Muscle of back (tissue), 13 donors: ENCODE data around the gene TSGA10. TPM values are rescaled to one million over a fixed set of nuclear protein-coding genes. Genes with fewer than 3 reads are reported as not detected.
"Not testable (repeated sequence)": the region's sequence is repeated elsewhere in the genome, so short reads cannot be mapped to it uniquely, and the experiment has no call there.

Experiments used
- DNase-seq, 3 donors: peaks; one replicate each; pipeline versions ENCODE4 v3.0.0 to v3.0.0-alpha.2; 2013
- long read RNA-seq, 9 donors: transcript quantifications; one replicate each; lab custom pipeline, GENCODE V29; 2026
- polyA plus RNA-seq, 10 donors: library from polyadenylated mRNA; unstranded; fragments of 120-200 nt; gene quantifications; one replicate each; pipeline ENCODE4 v1.2.1, GENCODE V29; 2013; ENCODE audit not compliant: insufficient read length in 10 of 10

The TSGA10 gene, protein sequence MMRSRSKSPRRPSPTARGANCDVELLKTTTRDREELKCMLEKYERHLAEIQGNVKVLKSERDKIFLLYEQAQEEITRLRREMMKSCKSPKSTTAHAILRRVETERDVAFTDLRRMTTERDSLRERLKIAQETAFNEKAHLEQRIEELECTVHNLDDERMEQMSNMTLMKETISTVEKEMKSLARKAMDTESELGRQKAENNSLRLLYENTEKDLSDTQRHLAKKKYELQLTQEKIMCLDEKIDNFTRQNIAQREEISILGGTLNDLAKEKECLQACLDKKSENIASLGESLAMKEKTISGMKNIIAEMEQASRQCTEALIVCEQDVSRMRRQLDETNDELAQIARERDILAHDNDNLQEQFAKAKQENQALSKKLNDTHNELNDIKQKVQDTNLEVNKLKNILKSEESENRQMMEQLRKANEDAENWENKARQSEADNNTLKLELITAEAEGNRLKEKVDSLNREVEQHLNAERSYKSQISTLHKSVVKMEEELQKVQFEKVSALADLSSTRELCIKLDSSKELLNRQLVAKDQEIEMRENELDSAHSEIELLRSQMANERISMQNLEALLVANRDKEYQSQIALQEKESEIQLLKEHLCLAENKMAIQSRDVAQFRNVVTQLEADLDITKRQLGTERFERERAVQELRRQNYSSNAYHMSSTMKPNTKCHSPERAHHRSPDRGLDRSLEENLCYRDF
- polyA plus RNA-seq, result 1 to 10 TPM; 1.3 to 3.9 (median 2.4) TPM
- long read RNA-seq, donor 1, result 0 reads
- long read RNA-seq, donor 2, result 0 reads
- long read RNA-seq, donor 3, result 0 reads
- long read RNA-seq, donor 4, result 0 reads
- long read RNA-seq, donor 5, partial matches to known transcripts, result 6 of 21 reads
- long read RNA-seq, donor 5, other reads (novel, unspliced or antisense), result 15 of 21 reads
- long read RNA-seq, donor 6, partial matches to known transcripts, result 29 of 30 reads
- long read RNA-seq, donor 6, other reads (novel, unspliced or antisense), result 0 of 30 reads
- long read RNA-seq, donor 7, result 0 reads
- long read RNA-seq, donor 8, result 0 reads
- long read RNA-seq, donor 9, result 0 reads

GRCh38 chr2:99154643-99155536 is at the start of gene TSGA10, which contains the start of gene LIPT1:
Gene TSGA10, minus strand, starts transcription at chr2:99154942. Its CDS starts 45,503 bp downstream, at chr2:99109439.
Gene LIPT1, plus strand, starts transcription at chr2:99154967. Its CDS starts 6,991 bp downstream, at chr2:99161958.
- DNase-seq, result peak; percentile 88 to 98 (median 94)

DNA sequence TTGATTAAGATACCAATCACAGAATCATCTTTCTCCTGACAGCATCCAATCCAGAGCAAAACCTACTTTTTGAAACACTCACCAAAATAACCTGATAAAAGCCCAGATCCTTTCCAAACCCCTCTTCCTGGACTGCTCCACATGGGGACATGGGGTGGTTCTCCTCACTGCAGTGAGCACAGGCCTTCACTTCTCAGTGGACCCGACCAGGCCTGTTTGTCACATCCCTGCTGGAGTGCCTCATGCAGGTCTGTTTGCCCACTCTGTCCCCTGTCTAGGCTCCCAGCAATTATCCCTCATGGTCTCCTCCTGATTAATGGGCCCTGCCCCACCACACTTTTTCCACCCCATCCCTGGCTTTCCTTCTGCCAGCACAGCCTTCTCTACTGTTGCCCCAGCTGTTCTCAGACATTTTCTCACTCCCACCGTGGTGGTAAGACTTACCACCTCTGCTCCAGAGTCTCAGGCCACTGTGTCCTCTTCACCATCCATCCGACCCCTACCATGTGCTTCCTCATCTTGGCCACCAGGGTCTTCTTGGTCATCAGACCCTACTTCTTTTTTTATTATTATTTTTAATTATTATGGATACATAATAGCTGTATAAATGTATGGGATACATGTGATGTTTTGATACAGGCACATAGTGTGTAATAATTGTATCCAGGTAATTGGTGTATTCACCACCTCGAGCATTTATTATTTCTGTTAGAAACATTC is 47.4 kb upstream of the TSGA10 start:
- DNase-seq, result no peak

DNA sequence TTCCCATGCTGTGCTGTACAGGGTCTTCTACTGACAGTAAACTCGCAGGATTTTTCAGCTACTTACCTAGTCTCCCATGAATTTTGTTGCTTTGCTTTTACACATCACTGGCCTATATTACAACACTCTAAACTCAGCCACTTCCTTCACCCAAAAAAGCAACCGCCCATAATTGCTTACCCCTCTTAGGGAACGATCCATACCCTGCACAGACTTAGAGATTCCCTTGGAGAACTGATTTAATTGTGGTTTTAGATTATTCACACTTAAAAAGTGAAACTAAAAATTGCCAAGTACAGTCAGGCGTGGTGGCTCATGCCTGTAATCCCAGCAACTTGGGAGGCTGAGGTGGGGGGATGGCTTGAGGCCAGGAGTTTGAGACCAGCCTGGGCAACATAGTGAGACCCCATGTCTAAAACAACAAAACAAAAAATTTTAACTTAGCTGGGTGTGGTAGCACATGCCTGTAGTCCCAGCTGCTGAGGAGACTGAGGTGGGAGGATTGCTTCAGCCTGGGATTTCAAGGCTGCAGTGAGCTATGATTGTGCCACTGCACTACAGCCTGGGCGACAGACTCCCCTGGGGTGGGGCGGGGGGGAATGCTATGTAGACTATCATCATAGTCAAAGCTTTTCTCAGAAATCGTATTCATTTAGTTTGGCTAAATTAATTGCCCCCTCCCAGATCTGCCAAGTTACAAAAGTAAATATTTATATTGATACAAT is 45.5 kb upstream of the TSGA10 start:
- DNase-seq, result no peak

- no peak for DNase-seq
These were observed 43.5 kb upstream of the TSGA10 start for GRCh38 chr2:99198103-99198841.

DNA sequence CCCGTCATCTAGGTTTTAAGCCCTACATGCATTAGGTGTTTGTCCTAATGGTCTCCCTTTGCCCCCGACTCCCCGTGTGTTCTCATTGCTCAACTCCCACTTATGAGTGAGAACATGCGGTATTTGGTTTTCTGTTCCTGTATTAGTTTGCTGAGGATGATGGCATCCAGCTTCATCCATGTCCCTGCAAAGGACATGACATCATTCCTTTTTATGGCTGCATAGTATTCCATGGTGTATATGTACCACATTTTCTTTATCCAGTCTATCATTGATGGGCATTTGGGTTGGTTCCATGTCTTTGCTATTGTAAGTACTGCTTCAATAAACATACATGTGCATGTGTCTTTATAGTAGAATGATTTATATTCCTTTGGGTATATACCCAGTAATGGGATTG is 37.6 kb upstream of the TSGA10 start:
- not testable (repeated sequence) for DNase-seq

DNA sequence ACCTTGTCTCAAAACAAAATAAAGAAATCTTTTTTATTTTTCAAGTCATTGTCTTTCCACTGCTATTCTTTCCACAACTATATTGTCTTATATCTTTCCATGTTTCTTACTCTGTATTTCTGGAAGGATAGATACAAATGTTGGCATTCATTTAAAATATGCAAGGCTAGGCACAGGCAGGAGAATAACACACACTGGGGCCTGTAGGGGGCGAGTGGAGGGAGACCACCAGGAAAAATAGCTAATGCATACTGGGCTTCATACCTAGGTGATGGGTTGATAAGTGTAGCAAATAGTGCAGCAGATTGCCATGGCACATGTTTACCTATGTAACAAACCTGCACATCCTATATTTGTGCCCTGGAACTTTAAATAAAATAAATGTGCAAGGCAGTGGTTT is 35.8 kb upstream of the TSGA10 start:
- no peak for DNase-seq

- no peak for DNase-seq
These were observed 33.6 kb upstream of the TSGA10 start for GRCh38 chr2:99188357-99188756.

DNA sequence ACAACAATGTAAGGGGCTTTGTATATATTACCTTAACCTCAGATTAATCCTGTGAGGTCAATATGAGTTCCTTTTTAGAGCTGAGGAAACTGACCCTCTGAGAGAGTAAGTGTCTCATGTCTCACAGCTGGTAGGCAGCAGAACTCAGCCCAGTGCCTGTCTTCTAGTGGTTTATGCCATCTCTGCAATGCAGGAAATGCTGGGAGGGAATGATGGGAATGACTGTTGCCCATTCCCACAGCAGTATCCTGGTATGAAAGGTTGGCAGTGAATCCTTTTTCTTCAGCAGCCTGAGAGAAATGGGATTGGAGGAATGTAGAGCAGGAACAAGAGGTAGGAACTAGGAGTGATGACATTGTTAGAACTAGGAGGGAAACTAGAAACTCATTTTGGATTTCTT is 32.3 kb upstream of the TSGA10 start:
- DNase-seq, result no peak

DNA sequence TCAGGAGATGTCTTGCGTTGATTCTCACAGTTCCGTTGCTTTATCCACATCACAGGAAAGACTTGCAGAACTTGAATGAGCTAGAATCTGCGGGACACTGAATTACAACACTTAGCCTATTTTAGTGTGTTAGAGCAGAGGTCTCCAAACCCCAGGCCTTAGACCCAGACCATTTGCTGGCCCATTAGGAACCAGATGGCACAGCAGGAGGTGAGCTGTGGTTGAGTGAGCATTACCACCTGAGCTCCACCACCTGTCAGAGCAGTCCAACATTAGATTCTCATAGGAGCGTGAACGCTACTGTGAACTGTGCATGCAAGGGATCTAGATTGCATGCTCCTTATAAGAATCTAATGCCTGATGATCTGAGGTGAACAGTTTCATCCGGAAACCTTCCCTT is 30.1 kb upstream of the TSGA10 start:
- DNase-seq, result no peak

DNA sequence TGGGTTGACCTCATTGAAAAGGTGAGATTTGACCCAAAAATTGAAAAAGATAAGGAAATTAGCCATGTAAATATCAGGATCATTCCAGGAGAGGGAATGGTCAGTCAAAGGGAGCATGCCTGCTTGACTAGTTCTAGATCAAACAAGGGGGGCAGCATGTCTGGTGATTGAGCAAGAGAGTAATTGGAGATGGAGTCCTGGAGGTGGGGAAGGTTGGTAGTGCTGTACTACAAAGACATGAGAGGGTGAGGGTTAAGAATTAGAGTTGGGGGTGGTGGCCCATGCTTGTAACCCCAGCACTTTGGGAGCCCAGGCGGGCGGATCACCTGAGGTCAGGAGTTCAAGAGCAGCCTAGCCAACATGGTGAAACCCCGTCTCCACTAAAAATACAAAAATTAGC is 28.3 kb upstream of the TSGA10 start:
- DNase-seq, result no peak

GRCh38 chr2:99181624-99182000 is 26.9 kb upstream of the TSGA10 start:
- DNase-seq, result no peak

- DNase-seq, result peak; percentile 97 to 98 (median 97)
These were observed 26.2 kb upstream of the TSGA10 start, which contains the start of the genes MITD1 and MRPL30 for GRCh38 chr2:99180755-99181623. Gene MITD1, minus strand, starts transcription at chr2:99181058. Its CDS starts 77 bp downstream, at chr2:99180981. Gene MRPL30, plus strand, starts transcription at chr2:99181184. Its CDS starts 5,020 bp downstream, at chr2:99186204.

DNA sequence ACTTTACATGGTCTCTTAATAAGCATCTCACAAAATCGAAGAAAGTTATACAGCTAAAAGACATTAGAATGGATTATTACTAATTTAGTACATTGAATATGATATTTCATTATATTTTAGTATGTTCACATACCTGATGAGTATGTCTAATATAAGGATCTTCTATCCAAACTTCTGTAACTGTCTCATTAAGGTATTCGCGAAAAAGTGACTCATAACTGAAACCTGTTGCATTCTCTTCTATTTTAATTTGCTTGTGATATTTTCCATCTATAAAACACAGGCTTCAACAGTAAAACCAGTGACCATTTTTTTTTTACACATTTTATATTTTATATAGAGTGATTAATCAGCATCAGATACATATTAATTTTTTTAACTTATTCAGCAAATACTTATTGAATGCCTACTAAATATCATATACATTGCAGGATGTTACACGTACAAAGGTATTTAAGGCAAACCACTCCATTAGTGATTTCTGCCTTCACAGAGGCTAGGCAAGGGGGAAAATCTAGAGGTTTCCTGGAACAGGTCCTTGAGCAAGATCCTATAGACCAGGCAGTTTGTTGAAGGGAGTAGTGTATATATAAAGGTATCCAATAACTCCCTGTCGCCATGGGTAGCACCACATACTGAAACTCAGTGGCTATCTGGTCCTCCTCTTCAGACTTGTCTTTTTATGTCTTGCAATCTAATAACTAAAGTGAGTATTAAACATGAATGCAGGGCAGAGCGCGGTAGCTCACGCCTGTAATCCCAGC is 16.8 kb upstream of the TSGA10 start:
- DNase-seq, result no peak

GRCh38 chr2:99169534-99169933 is 14.8 kb upstream of the TSGA10 start:
- no peak for DNase-seq

- DNase-seq, result no peak
These were observed 11.5 kb upstream of the TSGA10 start for GRCh38 chr2:99166218-99166617.

GRCh38 chr2:99159594-99159993 is 4.9 kb upstream of the TSGA10 start:
- no peak for DNase-seq

DNA sequence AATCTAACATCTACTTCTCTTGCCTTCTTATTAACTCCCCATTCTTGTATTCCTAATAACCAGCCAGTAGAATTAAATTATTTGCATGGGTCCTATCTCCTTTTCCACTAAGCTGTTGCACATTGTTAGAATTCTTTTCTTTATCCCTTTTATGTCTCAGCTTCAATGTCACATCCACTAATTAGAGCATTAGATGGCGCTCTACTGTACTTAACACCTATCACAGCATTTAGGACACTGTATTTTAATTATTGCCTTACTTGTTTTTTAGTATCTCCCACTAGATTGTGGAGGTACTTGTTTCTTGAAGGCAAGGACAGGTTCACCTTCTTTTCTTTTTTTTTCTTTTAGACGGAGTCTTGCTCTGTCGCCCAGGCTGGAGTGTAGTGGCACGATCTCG is 3.9 kb upstream of the TSGA10 start:
- DNase-seq, result no peak
